GM18858 (cell line): ENCODE data around the gene C9orf78.
"Not testable (repeated sequence)": the region's sequence is repeated elsewhere in the genome, so short reads cannot be mapped to it uniquely, and the experiment has no call there.

Experiments
- ATAC-seq: cut with Tn5 transposase; IDR thresholded peaks from one replicate; pipeline ENCODE4 v1.9.1; 2021; ENCODE audit not compliant: unreplicated experiment

The C9orf78 gene

DNA sequence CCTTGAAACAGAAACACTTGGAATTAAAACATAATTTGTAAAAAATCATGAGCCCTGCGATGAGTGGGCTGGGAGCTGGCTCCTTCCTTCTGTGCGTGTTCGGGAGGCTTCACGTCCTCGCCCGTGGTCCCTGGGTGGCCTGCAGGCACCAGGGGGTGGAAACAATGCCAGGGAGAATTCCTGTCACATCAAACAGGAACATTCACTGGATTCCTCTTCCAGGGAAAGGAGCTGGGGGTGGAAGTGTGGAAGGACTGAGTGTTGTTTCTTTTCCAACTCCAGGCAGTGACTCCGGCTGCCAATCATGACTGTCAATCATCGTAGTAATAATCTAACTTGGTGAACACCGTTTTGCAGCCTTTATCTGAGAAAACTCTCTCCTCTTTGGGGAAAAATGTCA is 21.4 kb downstream of the C9orf78 start:
- ATAC-seq: no peak

DNA sequence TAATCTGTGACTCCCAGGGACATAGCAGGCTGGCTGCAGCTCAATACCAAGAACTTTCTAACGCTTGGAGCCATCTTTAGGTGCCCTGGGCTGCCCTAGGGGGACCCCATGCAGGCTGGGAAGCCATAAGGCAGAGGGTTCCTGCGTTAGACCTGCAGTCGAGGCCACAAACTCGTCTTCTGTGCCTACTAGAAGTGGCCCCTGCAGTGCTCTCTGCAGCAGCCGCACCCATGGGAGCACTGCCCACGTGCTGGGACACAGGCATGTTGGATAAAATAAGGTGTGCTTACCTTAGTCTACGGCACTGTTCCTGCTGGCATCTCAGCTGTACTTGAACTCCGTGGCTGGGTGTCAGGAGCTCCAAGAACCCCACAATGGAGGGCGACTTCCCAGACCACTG is 22.7 kb downstream of the C9orf78 start:
- no peak for ATAC-seq

DNA sequence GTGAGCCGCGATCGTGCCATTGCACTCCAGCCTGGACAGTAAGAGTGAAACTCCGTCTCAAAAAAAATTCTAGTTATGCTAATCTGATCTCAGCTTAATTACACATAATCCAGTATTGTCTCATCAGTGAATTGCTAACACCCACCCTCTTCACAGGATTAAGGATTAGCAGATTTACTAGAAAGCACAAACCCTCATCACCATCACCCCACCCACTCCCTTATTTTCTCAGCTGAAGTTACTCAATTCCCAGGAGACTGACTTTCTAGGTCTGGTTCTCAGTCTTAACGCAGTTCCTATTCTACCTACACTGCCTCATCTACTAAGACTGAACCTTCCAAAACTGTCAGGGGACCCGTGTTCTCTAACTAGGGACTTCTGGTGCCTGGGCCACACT is 23.1 kb downstream of the C9orf78 start:
- no peak for ATAC-seq

DNA sequence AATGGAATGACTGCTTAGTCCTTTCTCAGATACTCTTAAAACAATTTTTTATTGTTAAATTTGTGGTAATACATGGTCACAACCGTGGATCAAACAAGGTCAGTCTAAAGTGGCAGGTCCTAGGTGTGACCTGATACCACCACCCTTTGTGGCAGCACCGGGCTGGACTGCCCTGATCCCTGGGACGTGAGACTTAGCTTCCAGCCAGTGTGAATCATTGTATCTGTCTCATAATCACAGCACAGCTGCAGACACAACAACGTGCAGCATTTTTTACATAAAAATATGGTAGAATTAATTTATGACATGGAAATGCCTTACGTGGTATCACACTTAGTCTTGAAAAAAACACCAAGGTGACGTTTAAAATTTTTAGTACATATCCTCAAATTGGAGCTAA is 24.3 kb downstream of the C9orf78 start:
- ATAC-seq: no peak

DNA sequence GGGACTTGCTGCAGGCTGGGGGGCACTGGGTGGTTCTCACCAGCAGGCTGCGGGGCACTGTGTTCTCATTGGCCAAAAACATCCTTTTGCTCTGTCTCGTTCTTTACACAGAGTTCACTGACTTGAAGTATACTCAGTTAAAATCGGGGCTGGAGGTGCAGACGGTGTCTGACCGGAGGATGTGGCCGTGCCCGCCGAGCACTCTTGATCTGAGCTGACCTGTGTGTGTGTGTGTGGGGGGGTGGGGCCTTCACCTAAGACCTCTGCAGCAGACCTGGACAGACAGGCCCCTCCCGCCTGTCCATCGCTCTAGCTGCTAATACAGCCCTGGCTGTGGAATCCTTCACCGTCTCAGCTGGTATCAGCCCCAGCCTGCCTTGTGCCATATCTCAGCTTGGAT is 25.0 kb downstream of the C9orf78 start:
- no peak for ATAC-seq

DNA sequence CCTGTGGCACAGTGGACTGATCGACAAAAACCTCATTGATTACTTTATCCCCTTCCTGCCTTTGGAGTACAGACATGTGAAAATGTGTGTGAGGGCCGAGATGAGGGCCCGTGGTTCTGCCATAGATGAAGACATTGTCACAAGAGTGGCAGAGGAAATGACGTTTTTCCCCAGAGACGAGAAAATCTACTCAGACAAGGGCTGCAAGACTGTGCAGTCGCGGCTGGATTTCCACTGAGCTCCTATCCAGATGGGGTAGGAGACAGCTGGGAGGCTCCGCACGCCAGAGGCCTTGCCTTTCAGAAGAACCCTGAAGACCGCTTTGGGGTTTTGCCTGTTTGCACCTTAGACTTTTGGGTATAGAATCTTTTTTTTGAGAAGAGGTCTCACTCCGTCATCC is 25.7 kb downstream of the C9orf78 start:
- ATAC-seq: no peak

DNA sequence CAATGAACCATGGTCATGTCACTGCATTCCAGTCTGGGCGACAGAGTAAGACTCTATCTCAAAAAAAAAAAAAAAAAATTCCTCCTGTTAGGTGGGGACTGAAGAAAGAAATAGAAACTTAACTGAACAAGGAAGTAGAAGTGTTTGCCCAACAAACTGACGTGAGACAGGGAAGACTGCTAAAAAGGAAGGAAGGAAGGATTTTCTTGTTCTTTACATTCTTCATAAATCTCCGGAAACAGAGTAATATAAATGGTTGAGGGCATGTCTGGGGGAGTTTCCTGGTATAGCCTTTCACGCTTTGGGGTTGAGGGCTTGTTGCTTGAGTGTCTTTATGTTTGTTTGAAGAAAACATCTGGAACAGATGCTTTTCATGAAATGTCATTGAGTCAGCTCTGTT is 29.0 kb downstream of the C9orf78 start:
- no peak for ATAC-seq

DNA sequence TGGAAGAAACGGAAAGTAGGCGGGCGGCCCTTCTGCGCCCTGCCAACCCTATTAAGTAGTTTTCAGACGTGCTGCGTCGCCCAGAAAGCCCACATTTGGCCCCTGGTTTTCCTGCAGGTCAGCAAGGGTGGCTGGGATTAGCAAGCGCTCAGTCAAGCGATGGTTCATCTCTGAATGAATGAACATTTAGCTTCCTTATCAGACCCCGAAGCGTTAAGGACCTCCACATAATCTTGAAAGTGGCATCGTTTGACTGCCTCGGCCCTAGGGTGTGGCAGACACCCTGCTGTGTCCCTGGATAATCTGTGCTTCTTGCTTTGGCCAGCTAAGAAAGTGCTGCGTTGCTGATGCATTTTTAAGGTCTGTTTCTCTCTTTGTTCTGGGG is 31.4 kb downstream of the C9orf78 start:
- no peak for ATAC-seq

DNA sequence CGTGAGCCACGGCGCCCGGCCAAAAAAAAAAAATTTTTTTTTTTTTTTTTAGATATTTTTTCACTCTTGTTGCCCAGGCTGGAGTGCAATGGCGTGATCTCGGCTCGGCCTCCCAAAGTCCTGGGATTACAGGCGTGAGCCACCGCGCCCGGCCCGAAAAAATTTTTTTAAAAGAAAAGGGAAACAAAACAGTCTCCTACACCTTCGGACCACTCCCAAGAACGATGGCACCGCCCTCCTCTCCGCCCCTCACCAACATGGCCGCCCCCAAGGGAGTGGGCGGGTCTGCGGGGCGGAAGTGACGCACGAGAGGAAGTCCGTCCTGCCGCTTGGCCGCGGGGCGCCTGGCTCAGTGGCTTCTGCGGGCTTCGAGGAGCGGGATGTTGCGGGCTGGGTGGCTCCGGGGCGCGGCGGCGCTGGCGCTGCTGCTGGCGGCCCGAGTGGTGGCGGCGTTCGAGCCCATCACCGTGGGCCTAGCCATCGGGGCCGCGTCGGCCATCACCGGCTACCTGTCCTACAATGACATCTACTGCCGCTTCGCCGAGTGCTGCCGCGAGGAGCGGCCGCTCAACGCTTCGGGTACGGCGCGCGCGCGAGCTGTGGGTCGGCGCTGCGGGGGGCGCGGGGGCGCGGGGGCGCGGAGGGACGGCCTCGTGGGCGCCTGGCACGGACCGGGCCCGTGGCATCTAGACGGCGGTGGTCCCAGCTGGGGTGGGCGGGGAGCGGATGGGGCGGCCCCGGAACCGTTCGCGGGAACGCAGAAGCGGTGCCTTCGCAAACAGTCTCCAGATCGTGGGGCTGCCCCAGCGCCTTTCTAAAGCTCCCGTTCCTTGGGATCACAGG is 32.0 kb downstream of the C9orf78 start, which contains the start of gene TOR1B:
TOR1B (plus strand) TSS at position 352 of the 843 bp plus-strand sequence; CDS start at position 381, 29 bp downstream.
- ATAC-seq: peak; percentile 65

DNA sequence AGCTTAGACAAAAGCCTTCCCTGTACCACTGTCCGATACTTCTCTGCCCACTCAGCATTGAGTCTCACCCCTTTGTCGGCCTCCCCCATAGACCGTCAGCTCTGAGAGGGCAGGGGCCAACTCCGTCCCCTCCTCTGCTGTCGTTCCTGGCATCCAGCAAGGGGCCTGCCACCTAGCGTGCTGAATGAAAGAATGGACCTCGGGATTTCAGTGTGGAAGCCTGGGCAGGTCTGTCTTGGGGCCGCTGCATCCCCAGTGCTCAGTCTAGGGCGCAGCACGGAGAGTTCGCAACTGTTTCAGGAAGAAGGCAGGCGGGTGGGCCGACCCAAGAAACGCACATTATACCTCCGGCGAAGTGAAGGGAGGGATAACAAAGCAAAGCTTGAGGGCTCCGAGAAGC is 33.6 kb downstream of the C9orf78 start:
- ATAC-seq: no peak

DNA sequence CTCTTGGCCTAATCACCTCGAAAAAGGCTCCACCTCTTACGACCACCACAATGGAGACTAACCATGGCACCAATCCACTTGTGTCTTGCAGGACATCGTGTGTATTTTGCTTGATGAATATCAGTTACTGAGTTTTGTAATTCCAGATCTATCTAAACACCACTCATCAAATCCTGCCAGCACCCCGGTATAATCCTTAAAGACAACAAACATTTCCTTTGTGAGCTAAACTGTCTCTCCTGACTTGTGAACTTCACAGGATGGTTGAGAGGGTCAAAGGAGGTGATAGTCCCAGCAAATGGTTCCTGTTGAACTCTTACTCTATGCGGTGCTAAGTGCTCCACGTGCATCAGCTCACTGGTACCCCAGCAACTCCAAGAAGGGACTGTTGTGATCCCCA is 36.1 kb downstream of the C9orf78 start:
- ATAC-seq: no peak

DNA sequence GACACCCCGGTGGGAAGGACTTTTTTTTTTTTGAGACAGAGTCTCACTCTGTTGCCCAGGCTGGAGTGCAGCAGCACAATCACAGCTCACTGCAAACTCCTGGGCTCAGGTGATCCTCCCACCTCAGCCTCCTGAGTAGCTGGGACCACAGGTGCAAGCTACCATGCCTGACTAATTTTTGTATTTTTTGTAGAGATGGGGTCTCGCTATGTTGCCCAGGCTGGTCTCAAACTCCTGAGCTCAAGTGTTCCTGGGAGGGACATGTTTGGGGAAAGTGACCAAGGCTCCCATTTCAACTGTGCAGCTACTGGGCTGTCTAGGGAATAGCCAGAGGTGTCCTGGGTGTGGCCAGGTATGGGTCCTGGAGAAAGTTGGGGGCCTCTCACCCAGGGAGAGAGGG is 39.0 kb downstream of the C9orf78 start:
- ATAC-seq: not testable (repeated sequence)

DNA sequence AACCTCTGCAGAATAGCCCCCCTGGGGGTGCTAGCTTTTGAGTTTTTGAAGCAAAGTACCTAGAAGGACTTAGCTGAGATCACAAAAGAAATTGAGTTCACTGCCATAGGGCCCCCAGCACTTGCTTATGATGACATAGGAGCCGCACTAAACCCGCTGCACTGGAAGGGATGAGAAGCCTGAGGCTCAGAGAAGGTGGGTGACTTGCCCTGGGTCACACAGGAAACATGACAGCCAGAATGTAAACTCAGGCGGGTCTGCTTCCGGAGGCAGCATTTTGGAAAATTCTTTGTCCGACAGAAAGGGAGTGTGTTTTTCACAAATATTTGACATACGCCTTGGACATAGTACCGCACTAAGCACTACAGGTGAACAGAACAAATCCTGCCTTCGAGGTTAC is 40.5 kb downstream of the C9orf78 start:
- ATAC-seq: no peak

DNA sequence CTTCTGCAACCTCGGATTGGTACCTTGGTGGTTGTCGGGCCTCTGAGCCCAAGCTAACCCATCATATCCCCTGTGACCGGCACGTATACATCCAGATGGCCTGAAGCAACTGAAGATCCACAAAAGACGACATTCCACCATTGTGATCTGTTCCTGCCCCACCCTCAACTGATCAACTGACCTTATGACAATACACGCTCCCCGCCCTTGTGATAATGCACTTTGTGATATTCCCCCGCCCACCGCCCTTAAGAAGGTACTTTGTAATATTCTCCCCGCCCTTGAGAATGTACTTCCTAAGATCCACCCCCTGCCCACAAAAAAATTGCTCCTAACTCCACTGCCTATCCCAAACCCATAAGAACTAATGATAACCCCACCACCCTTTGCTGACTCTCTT is 48.6 kb downstream of the C9orf78 start:
- ATAC-seq: no peak

DNA sequence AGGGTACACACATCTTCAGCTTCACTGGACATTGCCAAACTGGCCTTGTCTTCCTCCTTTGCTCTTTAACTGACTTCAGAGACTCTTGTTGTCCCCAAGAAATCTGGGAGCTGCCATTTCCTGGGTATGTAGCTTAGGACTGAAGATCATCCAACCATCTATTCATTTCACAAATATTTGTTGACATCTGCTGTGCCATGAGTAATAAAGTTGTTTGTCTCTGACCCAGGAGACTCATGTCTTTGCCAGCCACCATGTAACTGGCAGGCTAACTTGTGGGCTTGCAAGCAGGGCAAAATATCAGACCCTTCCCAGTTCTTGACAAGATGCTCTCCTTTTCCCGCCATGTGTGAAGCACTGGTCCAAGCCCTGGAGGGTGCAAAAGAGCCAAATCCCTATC is 49.2 kb downstream of the C9orf78 start:
- ATAC-seq: no peak

DNA sequence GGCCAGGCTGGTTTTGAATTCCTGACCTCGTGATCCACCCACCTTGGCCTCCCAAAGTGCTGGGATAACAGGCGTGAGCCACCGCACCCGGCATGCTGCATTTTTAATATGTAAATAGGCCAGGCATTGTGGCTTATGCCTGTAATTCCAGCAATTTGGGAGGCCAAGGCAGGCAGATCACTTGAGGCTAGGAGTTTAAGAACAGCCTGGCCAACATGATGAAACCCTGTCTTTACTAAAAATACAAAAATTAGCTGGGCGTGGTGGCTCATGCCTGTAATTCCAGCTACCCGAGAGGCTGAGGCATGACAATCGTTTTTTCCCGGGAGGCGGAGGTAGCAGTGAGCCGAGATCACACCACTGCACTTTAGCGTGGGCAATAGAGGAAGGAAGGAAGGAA is 50.1 kb downstream of the C9orf78 start:
- ATAC-seq: not testable (repeated sequence)

DNA sequence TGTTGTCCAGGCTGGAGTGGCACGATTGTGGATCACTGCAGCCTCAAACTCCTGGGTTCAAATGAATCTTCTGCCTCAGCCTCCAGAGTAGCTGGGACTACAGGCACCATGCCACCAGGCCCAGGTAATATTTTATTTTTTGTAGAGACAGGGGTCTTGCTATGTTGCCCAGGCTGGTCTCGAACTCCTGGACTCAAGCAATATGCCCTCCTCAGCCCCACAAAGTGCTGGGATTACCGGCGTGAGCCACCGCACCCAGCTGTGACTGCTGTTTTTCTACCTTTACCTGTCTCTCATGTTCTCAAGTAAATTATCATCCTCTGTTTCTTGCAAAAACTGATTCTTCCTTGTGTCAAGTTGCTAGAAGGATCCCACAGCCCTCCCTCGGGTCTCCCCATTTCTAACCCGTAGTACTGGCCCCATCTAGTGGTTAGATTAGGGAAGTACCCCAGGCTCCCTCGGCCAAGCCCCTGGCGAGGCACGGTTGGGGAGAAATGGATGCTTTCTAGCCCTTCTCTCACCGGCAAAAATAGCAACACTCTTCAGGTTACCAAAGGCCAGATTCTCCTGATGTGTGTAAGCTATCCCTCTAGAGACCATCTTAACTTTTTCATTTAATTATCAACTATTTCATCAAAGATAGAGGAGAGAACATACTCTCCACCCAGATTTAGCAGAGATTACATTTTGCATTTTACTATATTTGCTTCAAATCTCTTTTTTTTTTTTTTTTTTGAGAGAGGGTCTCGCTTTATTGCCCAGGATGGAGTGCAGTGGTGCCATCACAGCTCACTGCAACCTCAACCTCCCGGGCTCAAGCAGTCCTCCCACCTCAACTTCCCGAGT is 51.3 kb downstream of the C9orf78 start:
- no peak for ATAC-seq

DNA sequence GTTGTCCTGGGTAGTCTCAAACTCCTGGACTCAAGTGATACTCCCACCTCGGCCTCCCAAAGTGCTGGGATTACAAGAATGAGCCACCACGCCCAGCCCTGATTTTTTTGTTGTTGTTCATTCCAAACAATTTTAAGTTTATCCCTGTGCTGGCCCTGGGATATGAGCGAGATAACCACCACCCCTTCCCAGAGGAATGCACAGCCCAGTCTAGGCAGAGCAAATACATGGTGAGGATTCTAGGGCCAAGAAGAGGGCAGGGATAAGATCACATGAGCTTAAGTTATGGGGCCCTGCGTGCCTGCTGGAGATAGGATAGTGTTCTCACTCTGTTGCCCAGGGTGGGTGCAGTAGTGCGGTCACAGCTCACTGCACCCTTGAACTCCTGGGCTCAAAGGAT is 53.1 kb downstream of the C9orf78 start:
- ATAC-seq: no peak

DNA sequence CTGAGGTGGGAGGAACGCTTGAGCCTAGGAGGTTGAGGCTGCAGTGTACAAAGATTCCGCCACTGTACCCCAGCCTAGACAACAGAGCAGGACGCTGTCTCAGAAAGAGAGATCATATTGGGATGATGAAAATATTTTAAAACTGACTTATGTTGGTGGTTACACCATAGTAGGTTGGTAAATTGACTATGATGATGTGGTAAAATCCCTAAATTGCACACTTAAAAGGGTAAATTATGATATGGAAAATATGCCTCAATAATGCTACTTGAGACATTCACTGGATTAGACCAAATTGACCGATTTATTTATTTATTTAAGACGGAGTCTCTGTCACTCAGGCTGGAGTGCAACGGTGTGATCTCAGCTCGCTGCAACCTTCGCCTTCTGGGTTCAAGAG is 53.9 kb downstream of the C9orf78 start:
- ATAC-seq: no peak

DNA sequence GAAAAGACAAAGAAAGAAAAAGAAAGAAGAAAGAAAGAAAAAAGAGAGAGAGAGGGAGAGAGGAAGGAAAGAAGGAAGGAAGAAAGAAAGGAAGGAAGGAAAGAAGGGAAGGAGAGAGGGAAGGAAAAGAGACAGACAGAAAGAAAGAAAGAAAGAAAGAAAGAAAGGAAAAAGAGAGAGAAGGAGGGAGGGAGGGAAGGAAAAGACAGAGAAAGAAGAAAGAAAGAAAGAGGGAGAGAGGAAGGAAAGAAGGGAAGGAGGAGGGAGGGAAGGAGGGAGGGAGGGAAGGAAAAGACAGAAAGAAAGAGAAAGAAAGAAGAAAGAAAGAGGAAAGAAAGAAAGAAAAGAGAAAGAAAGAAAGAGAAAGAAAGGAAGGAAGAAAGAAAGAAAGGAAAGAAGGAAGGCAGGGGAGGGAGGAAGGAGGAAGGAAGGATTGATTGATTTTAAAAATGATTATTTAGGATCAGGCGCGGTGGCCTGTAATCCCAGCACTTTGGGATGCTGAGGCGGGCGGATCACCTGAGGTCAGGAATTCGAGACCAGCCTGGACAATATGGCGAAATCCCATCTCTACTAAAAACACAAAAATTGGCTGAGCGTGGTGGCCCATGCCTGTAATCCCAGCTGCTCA is 55.4 kb downstream of the C9orf78 start:
- no peak for ATAC-seq

DNA sequence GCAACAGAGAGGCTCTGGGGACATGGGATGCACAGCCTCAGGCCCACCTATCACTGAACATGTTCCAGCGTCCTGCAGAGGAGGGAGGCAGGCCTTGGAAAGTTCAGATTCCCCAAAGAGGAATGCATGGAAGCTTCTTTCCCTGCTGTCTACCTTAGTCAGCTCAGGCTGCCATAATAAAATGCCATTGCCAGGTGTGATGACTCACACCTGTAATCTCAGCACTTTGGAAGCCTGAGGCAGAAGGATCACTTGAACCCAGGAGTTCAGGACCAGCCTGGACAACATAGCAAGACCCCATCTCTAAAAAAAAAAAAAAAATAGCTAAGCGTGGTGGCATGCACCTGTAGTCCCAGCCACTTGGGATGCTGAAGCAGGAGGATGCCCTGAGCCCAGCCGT is 56.6 kb downstream of the C9orf78 start:
- no peak for ATAC-seq

DNA sequence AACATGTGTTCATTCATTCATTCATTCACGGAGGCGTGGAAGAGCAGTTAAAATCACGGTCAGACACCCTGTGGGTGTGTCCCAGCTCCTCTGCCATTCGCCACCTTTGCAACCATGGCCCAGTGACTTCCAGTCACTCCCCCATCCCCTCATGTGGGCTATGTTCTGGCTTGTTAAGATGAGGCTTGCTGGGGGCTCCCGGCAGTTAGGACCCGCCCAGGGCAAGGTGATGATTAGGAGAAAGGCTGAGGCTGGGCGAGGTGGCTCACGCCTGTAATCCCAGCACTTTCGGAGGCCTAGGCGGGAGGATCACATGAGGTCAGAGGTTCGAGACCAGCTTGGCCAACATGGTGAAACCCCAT is 57.3 kb downstream of the C9orf78 start:
- no peak for ATAC-seq
